Naive thymus-derived CD4-positive, alpha-beta T cell (primary cell): ENCODE measurements around the gene GRIA3. TPM values are rescaled to one million over a fixed set of nuclear protein-coding genes. Genes with fewer than 3 reads are reported as not detected.

Experiments
- ATAC-seq: fragments of 150-1000 bp; cut with Tn5 transposase; 2 replicates; pipeline ENCODE4 v1.10.0; 2021; ENCODE audit warnings: mild to moderate bottlenecking, moderate library complexity
- CTCF ChIA-PET: fragments of 350-600 bp; sonication (Branson Sonifier 250); formaldehyde crosslinking; loops from one replicate; lab custom pipeline; 2021; ENCODE audit warnings: antibody characterized with exemption; lab: Charles Lee
- POLR2A ChIA-PET: fragments of 350-600 bp; sonication (Branson Sonifier 250); formaldehyde crosslinking; loops from one replicate; lab custom pipeline; 2021; ENCODE audit warnings: antibody characterized with exemption, inconsistent platforms; lab: Charles Lee
- DNase-seq, 9 donors: peaks; one replicate each; pipeline versions ENCODE4 v3.0.0 to v3.0.0-alpha.2; 2020 to 2022; ENCODE audit warnings: mixed read lengths in 1 of 9
- H3K27ac ChIP-seq: one replicate; pipeline ENCODE4 v1.7.0; 2013; ENCODE audit warnings: mild to moderate bottlenecking, low read depth, low read length, moderate library complexity
- H3K27me3 ChIP-seq, 2 donors: one replicate each; pipeline ENCODE4 v1.7.0; 2013; ENCODE audit warnings: low read length in 2 of 2, mild to moderate bottlenecking in 2 of 2, moderate library complexity in 2 of 2; ENCODE audit not compliant: control insufficient read depth in 2 of 2, insufficient read depth in 2 of 2
- H3K36me3 ChIP-seq, 3 experiments: 1 replicate in 2 of 3; 2 replicates in 1 of 3; pipeline ENCODE4 v1.7.0; 2013; ENCODE audit warnings: low read length in 3 of 3, mild to moderate bottlenecking in 3 of 3, moderate library complexity in 1 of 3; ENCODE audit not compliant: insufficient read depth in 3 of 3, control insufficient read depth in 2 of 3
- H3K4me1 ChIP-seq, 2 donors: one replicate each; pipeline ENCODE4 v1.7.0; 2013; ENCODE audit warnings: low read length in 2 of 2, mild to moderate bottlenecking in 2 of 2, moderate library complexity in 1 of 2; ENCODE audit not compliant: control insufficient read depth in 2 of 2, insufficient read depth in 2 of 2
- H3K4me3 ChIP-seq: 2 replicates; pipeline ENCODE4 v1.7.0; 2013; ENCODE audit warnings: mild to moderate bottlenecking, low read length
- H3K9me3 ChIP-seq, 3 experiments: 1 replicate in 2 of 3; 2 replicates in 1 of 3; pipeline ENCODE4 v1.7.0; 2013; ENCODE audit warnings: low read length in 3 of 3; ENCODE audit not compliant: control insufficient read depth in 2 of 3
- H3K27ac Mint-ChIP-seq, 9 donors: one replicate each; pipeline ENCODE4 v1.8.0; 2020 to 2022; ENCODE audit warnings: mixed read lengths in 9 of 9, mild to moderate bottlenecking in 8 of 9, moderate library complexity in 5 of 9, inconsistent platforms in 2 of 9
- H3K27me3 Mint-ChIP-seq, 5 donors: one replicate each; pipeline ENCODE4 v1.8.0; 2021 to 2022; ENCODE audit warnings: mixed read lengths in 5 of 5, mild to moderate bottlenecking in 1 of 5
- H3K36me3 Mint-ChIP-seq, 5 donors: one replicate each; pipeline ENCODE4 v1.8.0; 2020 to 2022; ENCODE audit warnings: mixed read lengths in 5 of 5, mild to moderate bottlenecking in 3 of 5, inconsistent platforms in 1 of 5
- H3K4me1 Mint-ChIP-seq, 7 donors: one replicate each; pipeline ENCODE4 v1.8.0; 2020 to 2022; ENCODE audit warnings: mixed read lengths in 7 of 7, mild to moderate bottlenecking in 3 of 7, inconsistent platforms in 1 of 7
- H3K4me3 Mint-ChIP-seq, 10 donors: one replicate each; pipeline ENCODE4 v1.8.0; 2020 to 2022; ENCODE audit warnings: mild to moderate bottlenecking in 10 of 10, mixed read lengths in 10 of 10, moderate library complexity in 6 of 10, inconsistent platforms in 2 of 10
- H3K9me3 Mint-ChIP-seq, 11 donors: one replicate each; pipeline ENCODE4 v1.8.0; 2020 to 2022; ENCODE audit warnings: mixed read lengths in 11 of 11, mild to moderate bottlenecking in 4 of 11, inconsistent platforms in 1 of 11, moderate library complexity in 1 of 11
- intact Hi-C, 2 donors: fragments of 100-400 bp; cut with micrococcal nuclease; formaldehyde crosslinking; loops; one replicate each; pipeline ENCODE4 v1.15.1; 2023
- polyA plus RNA-seq, 2 donors: library from polyadenylated mRNA; unstranded; fragments of 300-500 nt; fragmentation: Illumina TruSeq; gene quantifications; one replicate each; pipeline ENCODE4 v1.2.3, GENCODE V29; 2021
- total RNA-seq, 6 experiments: library from RNA in 5 of 6; stranded (reverse) in 5 of 6; gene quantifications; 1 replicate in 5 of 6; 2 replicates in 1 of 6; pipeline ENCODE4 v1.2.3 and lab custom pipeline; 2021 to 2026

The GRIA3 gene
- total and polyA plus RNA-seq, 7 experiments from 2014 or later: not detected

DNA sequence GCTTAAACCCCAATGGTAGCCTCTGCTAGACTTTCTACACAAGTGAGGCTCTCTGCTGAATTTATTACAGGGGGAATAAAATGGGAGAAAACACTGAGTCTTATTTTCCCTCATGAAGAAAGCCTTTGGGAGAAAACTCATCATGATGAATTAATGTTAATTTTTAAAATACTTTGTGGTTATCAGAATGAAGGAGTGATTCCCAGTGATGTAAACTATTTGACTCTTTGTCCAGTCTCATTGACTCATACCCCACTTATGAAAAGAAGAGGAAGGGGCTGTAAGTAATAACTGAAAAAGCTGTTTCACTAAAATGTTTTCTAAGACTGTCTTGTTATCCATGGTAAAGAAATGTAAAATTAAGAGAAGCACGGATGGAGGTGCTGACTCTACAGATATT, 208.8 kb downstream of the GRIA3 start:
- Histone ChIP-seq H3K36me3 (no peaks in the 10 kb centered on the region), H3K4me1 (no peaks in the 10 kb centered on the region), H3K27me3 (no peaks in the 10 kb centered on the region), H3K27ac (no peak overlapping the region), H3K9me3 (no peaks in the 10 kb centered on the region), H3K4me3 (no peak overlapping the region)
- Mint-ChIP-seq H3K36me3 (peaks cover 0 to 5% (median 0%) of the 10 kb centered on the region in 5 donors), H3K9me3 (peaks cover 2 to 28% (median 10%) of the 10 kb centered on the region in 11 donors), H3K4me3 (no peak overlapping the region), H3K27ac (no peak overlapping the region), H3K4me1 (no peaks in the 10 kb centered on the region), H3K27me3 (peaks cover 0 to 5% (median 0%) of the 10 kb centered on the region in 5 donors)
- DNase-seq (no peak), ATAC-seq (no peak)
- POLR2A ChIA-PET: no interaction called here
- intact Hi-C loops: no loop called here
- CTCF ChIA-PET: no interaction called here

GRCh38 chrX:123399709-123400108, 215.6 kb downstream of the GRIA3 start:
- no peaks in the 10 kb centered on the region for H3K36me3 Mint-ChIP-seq
- CTCF ChIA-PET: no interaction called here

DNA sequence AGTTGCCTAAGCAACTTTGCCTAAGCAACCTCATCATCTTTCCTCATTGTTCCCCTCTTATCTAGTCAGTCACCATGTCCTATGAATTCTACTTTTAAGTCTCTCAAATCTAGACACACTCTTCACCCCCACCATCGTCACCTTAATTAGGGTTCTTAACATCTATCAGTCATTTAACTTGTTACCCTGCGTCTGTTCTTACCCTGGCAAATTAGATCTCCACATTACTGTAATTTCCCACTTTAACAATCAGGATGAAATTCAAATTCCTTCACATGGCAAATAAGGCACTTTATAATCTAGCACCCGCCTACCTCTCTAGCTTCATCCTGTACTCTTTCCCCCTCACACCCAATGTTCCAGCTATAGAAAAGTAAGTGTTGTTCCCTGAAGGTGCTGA, 221.2 kb downstream of the GRIA3 start:
- Histone ChIP-seq H3K4me1 (no peaks in the 10 kb centered on the region), H3K4me3 (no peak overlapping the region), H3K27me3 (no peaks in the 10 kb centered on the region), H3K9me3 (no peaks in the 10 kb centered on the region), H3K27ac (no peak overlapping the region), H3K36me3 (no peaks in the 10 kb centered on the region)
- Mint-ChIP-seq H3K27me3 (peaks cover 0 to 4% (median 0%) of the 10 kb centered on the region in 5 donors), H3K9me3 (peaks cover 0 to 2% (median 0%) of the 10 kb centered on the region in 11 donors), H3K4me1 (no peaks in the 10 kb centered on the region), H3K36me3 (no peaks in the 10 kb centered on the region), H3K4me3 (no peak overlapping the region), H3K27ac (no peak overlapping the region)
- ChIA-PET POLR2A (no interaction called here), CTCF (no interaction called here)
- DNase-seq (no peak), ATAC-seq (no peak)
- intact Hi-C loops: no loop called here

More at GRCh38 chrX:123399709-123400108, 215.6 kb downstream of the GRIA3 start:
- ATAC-seq: no peak
- POLR2A ChIA-PET: no interaction called here
- Mint-ChIP-seq H3K27me3 (no peaks in the 10 kb centered on the region), H3K4me3 (no peak overlapping the region), H3K27ac (no peak overlapping the region), H3K4me1 (no peaks in the 10 kb centered on the region), H3K9me3 (no peaks in the 10 kb centered on the region)
- Histone ChIP-seq H3K9me3 (no peaks in the 10 kb centered on the region), H3K27me3 (no peaks in the 10 kb centered on the region), H3K27ac (no peak overlapping the region), H3K4me1 (no peaks in the 10 kb centered on the region), H3K36me3 (no peaks in the 10 kb centered on the region), H3K4me3 (no peak overlapping the region)
- intact Hi-C loops: no loop called here
- DNase-seq: no peak

DNA sequence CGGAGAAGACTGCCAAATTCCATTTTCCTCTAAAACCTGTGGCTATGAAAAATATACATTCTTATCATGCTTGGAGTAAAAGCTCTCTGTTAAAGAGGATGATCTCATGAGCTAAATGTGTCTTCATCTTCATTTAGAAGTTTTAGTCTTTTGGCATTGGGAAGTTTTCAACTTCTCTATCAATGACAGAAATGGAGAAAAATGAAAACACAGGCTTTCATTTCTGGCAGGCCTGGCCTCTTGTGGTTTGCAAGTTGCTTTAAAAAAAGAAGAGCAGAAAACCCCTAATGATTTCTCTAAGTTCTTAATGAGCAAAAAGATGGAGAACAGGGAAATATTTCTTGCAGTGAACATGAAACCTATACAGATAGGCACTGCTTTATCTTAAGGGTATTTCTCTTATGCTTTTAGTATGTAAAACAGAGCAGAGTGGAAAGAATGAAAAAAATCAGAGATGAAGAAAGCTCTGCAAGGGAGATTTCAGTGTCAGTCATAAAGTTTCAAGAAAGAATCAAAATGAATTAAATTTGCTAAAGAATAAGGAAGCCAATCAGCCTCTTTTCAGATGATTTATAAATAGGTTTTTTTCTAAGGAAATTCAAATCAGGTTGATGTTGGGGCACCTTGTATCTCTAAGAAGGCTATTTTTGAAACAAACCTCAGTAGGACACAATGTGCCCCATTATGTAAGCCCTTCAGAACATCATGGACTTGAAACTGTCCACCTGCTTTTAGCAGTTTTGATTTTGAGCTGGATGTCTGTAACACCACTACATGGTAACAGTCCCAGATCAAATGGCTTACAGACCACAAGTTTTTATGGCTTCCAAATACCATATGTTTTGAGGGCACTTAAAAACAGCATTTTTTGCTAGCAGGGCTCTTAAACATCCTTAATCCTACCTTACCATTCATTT, 225.0 kb downstream of the GRIA3 start:
- DNase-seq (no peak), ATAC-seq (no peak)
- peaks cover 0 to 4% (median 0%) of the 10 kb centered on the region in 5 donors for H3K27me3 Mint-ChIP-seq
- H3K4me3 Mint-ChIP-seq: no peak overlapping the region
- no peaks in the 10 kb centered on the region for H3K27me3 ChIP-seq
- ChIA-PET CTCF (no interaction called here), POLR2A (no interaction called here)
- H3K9me3 ChIP-seq: no peaks in the 10 kb centered on the region
- H3K4me3 ChIP-seq: no peak overlapping the region
- no peak overlapping the region for H3K27ac Mint-ChIP-seq
- H3K27ac ChIP-seq: no peak overlapping the region
- no peaks in the 10 kb centered on the region for H3K36me3 Mint-ChIP-seq
- intact Hi-C loops: no loop called here
- H3K4me1 Mint-ChIP-seq: peaks cover 0 to 4% (median 0%) of the 10 kb centered on the region in 7 donors
- no peaks in the 10 kb centered on the region for H3K4me1 ChIP-seq
- peaks cover 0 to 6% (median 0%) of the 10 kb centered on the region in 11 donors for H3K9me3 Mint-ChIP-seq
- no peaks in the 10 kb centered on the region for H3K36me3 ChIP-seq

GRCh38 chrX:123422875-123423274, 238.8 kb downstream of the GRIA3 start:
- Mint-ChIP-seq H3K4me3 (no peak overlapping the region), H3K9me3 (no peaks in the 10 kb centered on the region), H3K27ac (no peak overlapping the region), H3K36me3 (no peaks in the 10 kb centered on the region), H3K4me1 (no peaks in the 10 kb centered on the region), H3K27me3 (peaks cover 0 to 3% (median 0%) of the 10 kb centered on the region in 5 donors)
- CTCF ChIA-PET: interaction anchor here (0.7 kb wide), 1 partner anchor 27 kb away, joined by 3 read pairs; no protein-coding TSS in a partner anchor
- no peak overlapping the region for H3K4me3 ChIP-seq
- H3K27me3 ChIP-seq: no peaks in the 10 kb centered on the region
- intact Hi-C loops: no loop called here
- POLR2A ChIA-PET: no interaction called here
- ATAC-seq: no peak
- no peak overlapping the region for H3K27ac ChIP-seq
- H3K9me3 ChIP-seq: no peaks in the 10 kb centered on the region
- no peak for DNase-seq
- H3K36me3 ChIP-seq: no peaks in the 10 kb centered on the region
- no peaks in the 10 kb centered on the region for H3K4me1 ChIP-seq

GRCh38 chrX:123424546-123424945, 240.5 kb downstream of the GRIA3 start:
- no peaks in the 10 kb centered on the region for H3K9me3 Mint-ChIP-seq
- Histone ChIP-seq H3K4me3 (no peak overlapping the region), H3K27me3 (no peaks in the 10 kb centered on the region), H3K4me1 (no peaks in the 10 kb centered on the region), H3K27ac (no peak overlapping the region), H3K9me3 (no peaks in the 10 kb centered on the region), H3K36me3 (no peaks in the 10 kb centered on the region)
- H3K4me3 Mint-ChIP-seq: no peak overlapping the region
- H3K36me3 Mint-ChIP-seq: no peaks in the 10 kb centered on the region
- POLR2A ChIA-PET: no interaction called here
- CTCF ChIA-PET: no interaction called here
- intact Hi-C loops: no loop called here
- peaks cover 0 to 3% (median 0%) of the 10 kb centered on the region in 5 donors for H3K27me3 Mint-ChIP-seq
- ATAC-seq (no peak), DNase-seq (no peak)
- H3K27ac Mint-ChIP-seq: no peak overlapping the region
- H3K4me1 Mint-ChIP-seq: no peaks in the 10 kb centered on the region

DNA sequence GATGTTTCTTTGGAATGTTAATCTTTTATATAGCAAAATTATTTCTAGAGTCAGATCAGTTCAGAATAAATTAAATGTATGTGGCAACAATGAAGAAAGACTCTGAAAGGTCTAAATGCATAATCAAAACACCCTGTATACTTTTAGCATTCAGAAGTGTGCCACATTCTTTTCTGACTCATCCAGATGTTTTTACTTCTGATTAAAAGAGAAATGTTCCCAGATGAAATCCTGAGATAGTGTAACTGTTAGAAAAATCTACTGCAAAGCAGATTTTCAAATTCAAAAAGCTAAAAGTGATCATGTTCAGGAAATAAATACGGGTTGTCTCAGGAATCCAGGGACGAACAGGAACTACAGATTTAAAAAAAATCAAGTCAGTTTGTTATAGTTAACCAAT, 241.4 kb downstream of the GRIA3 start:
- Mint-ChIP-seq H3K9me3 (no peaks in the 10 kb centered on the region), H3K27me3 (peaks cover 0 to 3% (median 0%) of the 10 kb centered on the region in 5 donors), H3K27ac (no peak overlapping the region), H3K4me1 (no peaks in the 10 kb centered on the region), H3K36me3 (no peaks in the 10 kb centered on the region), H3K4me3 (no peak overlapping the region)
- H3K9me3 ChIP-seq: no peaks in the 10 kb centered on the region
- no peak for ATAC-seq
- H3K4me3 ChIP-seq: no peak overlapping the region
- POLR2A ChIA-PET: no interaction called here
- CTCF ChIA-PET: no interaction called here
- DNase-seq: no peak
- H3K4me1 ChIP-seq: no peaks in the 10 kb centered on the region
- no peak overlapping the region for H3K27ac ChIP-seq
- intact Hi-C loops: no loop called here
- no peaks in the 10 kb centered on the region for H3K27me3 ChIP-seq
- no peaks in the 10 kb centered on the region for H3K36me3 ChIP-seq
